Measurements from ENCODE around the gene GMNC.

The GMNC gene

GRCh38 chr3:190848870-190849269 lies 13.6 kb downstream of the GMNC start:
- no peak for DNase-seq

GRCh38 chr3:190847436-190847835 lies 15.1 kb downstream of the GMNC start:
- DNase-seq: no peak

- DNase-seq: no peak
Observed at GRCh38 chr3:190840146-190840545, 22.3 kb downstream of the GMNC start.

- no peak for DNase-seq
Observed at GRCh38 chr3:190831225-190831624, 31.3 kb downstream of the GMNC start.

- DNase-seq: no peak
Observed at GRCh38 chr3:190830031-190830430, 32.5 kb downstream of the GMNC start.

GRCh38 chr3:190826018-190826417 lies 36.5 kb downstream of the GMNC start:
- no peak for DNase-seq

GRCh38 chr3:190825386-190826016 lies 37.0 kb downstream of the GMNC start:
- no peak for DNase-seq

GRCh38 chr3:190811775-190812480 lies 50.6 kb downstream of the GMNC start:
- no peak for DNase-seq

- no peak for DNase-seq
Observed at GRCh38 chr3:190810957-190811356, 51.5 kb downstream of the GMNC start.

GRCh38 chr3:190809351-190809750 lies 53.1 kb downstream of the GMNC start:
- no peak for DNase-seq

GRCh38 chr3:190807719-190808375 lies 54.6 kb downstream of the GMNC start:
- DNase-seq: no peak
